Neural crest cell (in vitro differentiated cells): ENCODE measurements around the gene CPB2. TPM values are rescaled to one million over a fixed set of nuclear protein-coding genes. Genes with fewer than 3 reads are reported as not detected.
A peak's percentile ranks its signal among the peaks of the same experiment; 100 is the strongest.

Experiments
- DNase-seq: peaks from one replicate; pipeline ENCODE4 v3.0.0; 2021; ENCODE audit warnings: low read depth, mixed read lengths, low spot score
- H3K27ac Mint-ChIP-seq: one replicate; pipeline ENCODE4 v1.8.0; 2021; ENCODE audit warnings: mild to moderate bottlenecking, mixed read lengths; ENCODE audit not compliant: unreplicated experiment
- H3K27me3 Mint-ChIP-seq: 2 replicates; pipeline ENCODE4 v1.8.0; 2021; ENCODE audit warnings: low read depth, mild to moderate bottlenecking, mixed read lengths
- H3K36me3 Mint-ChIP-seq: 2 replicates; pipeline ENCODE4 v1.8.0; 2021; ENCODE audit warnings: low read depth, mild to moderate bottlenecking, mixed read lengths
- H3K4me1 Mint-ChIP-seq: 2 replicates; pipeline ENCODE4 v1.8.0; 2021; ENCODE audit warnings: mixed read lengths
- H3K4me3 Mint-ChIP-seq: one replicate; pipeline ENCODE4 v1.8.0; 2021; ENCODE audit warnings: mild to moderate bottlenecking, mixed read lengths
- H3K9me3 Mint-ChIP-seq: 2 replicates; pipeline ENCODE4 v1.8.0; 2021; ENCODE audit warnings: mixed read lengths
- CTCF ChIP-seq: fragments of 200-600 bp; sonication (generic); conservative IDR thresholded peaks from 2 replicates; pipeline ENCODE4 v1.5.0; 2021; ENCODE audit warnings: antibody characterized with exemption, mild to moderate bottlenecking
- total RNA-seq: library from RNA; stranded (reverse); gene quantifications from 2 replicates; pipeline ENCODE4 v1.2.1, GENCODE V29; 2021

Gene CPB2
- total RNA-seq, 1 donor from 2014 or later, result 0.44 TPM

- TF ChIP-seq CTCF, result no peak
- H3K27me3 Mint-ChIP-seq, result no peaks in the 10 kb centered on the region
- H3K36me3 Mint-ChIP-seq, result no peaks in the 10 kb centered on the region
- no peak overlapping the region for H3K4me3 Mint-ChIP-seq
- peaks cover 61% of the 10 kb centered on the region for H3K4me1 Mint-ChIP-seq
- H3K27ac Mint-ChIP-seq, result no peak overlapping the region
- no peak for DNase-seq
- no peaks in the 10 kb centered on the region for H3K9me3 Mint-ChIP-seq
These were observed 6.3 kb upstream of the CPB2 start for GRCh38 chr13:46111151-46111550.

GRCh38 chr13:46109451-46109850, 4.6 kb upstream of the CPB2 start:
- Mint-ChIP-seq H3K27ac (peak overlapping the region; percentile 65), H3K27me3 (no peaks in the 10 kb centered on the region), H3K9me3 (no peaks in the 10 kb centered on the region), H3K36me3 (peaks cover 5% of the 10 kb centered on the region), H3K4me3 (peak overlapping the region; percentile 38), H3K4me1 (peaks cover 67% of the 10 kb centered on the region)
- TF ChIP-seq CTCF, result no peak
- DNase-seq, result peak; percentile 25

- Mint-ChIP-seq H3K36me3 (peaks cover 15% of the 10 kb centered on the region), H3K4me1 (peaks cover 66% of the 10 kb centered on the region), H3K9me3 (peaks cover 5% of the 10 kb centered on the region), H3K27me3 (no peaks in the 10 kb centered on the region), H3K4me3 (no peak overlapping the region), H3K27ac (peak overlapping the region; percentile 12)
- TF ChIP-seq CTCF, result no peak
- DNase-seq, result no peak
These were observed 2.1 kb upstream of the CPB2 start for GRCh38 chr13:46106839-46107371.

GRCh38 chr13:46103037-46103436, 1.8 kb downstream of the CPB2 start:
- H3K9me3 Mint-ChIP-seq, result peaks cover 8% of the 10 kb centered on the region
- no peaks in the 10 kb centered on the region for H3K27me3 Mint-ChIP-seq
- H3K4me1 Mint-ChIP-seq, result peaks cover 52% of the 10 kb centered on the region
- no peak for TF ChIP-seq CTCF
- H3K36me3 Mint-ChIP-seq, result peaks cover 29% of the 10 kb centered on the region
- H3K27ac Mint-ChIP-seq, result no peak overlapping the region
- H3K4me3 Mint-ChIP-seq, result no peak overlapping the region
- no peak for DNase-seq

- Mint-ChIP-seq H3K4me1 (peaks cover 44% of the 10 kb centered on the region), H3K4me3 (peak overlapping the region; percentile 3), H3K27me3 (no peaks in the 10 kb centered on the region), H3K9me3 (peaks cover 8% of the 10 kb centered on the region), H3K27ac (no peak overlapping the region), H3K36me3 (peaks cover 37% of the 10 kb centered on the region)
- no peak for TF ChIP-seq CTCF
- DNase-seq, result no peak
These were observed 2.6 kb downstream of the CPB2 start for GRCh38 chr13:46102255-46102605.
